ENCODE results near the gene METTL21C.

The METTL21C gene

GRCh38 chr13:102694937-102695336 lies at the start of gene METTL21C:
Gene METTL21C, minus strand, starts transcription at chr13:102695044. Its CDS starts 546 bp downstream, at chr13:102694498.
- no peak for DNase-seq

GRCh38 chr13:102742506-102742905 lies 47.7 kb upstream of the METTL21C start:
- DNase-seq: no peak

GRCh38 chr13:102742101-102742500 lies 47.3 kb upstream of the METTL21C start:
- DNase-seq: no peak

GRCh38 chr13:102729560-102730270 lies 34.9 kb upstream of the METTL21C start:
- peak; percentile 34 for DNase-seq

GRCh38 chr13:102726430-102726829 lies 31.6 kb upstream of the METTL21C start:
- no peak for DNase-seq

GRCh38 chr13:102724923-102725322 lies 30.1 kb upstream of the METTL21C start:
- peak; percentile 63 for DNase-seq

GRCh38 chr13:102721800-102722231 lies 27.0 kb upstream of the METTL21C start:
- DNase-seq: peak; percentile 8

- no peak for DNase-seq
Measured at GRCh38 chr13:102718746-102719145, 23.9 kb upstream of the METTL21C start.

GRCh38 chr13:102715447-102715846 lies 20.6 kb upstream of the METTL21C start:
- DNase-seq: no peak

GRCh38 chr13:102710261-102710679 lies 15.4 kb upstream of the METTL21C start:
- DNase-seq: no peak

GRCh38 chr13:102709536-102709935 lies 14.7 kb upstream of the METTL21C start:
- no peak for DNase-seq

GRCh38 chr13:102708991-102709390 lies 14.1 kb upstream of the METTL21C start:
- DNase-seq: no peak

- DNase-seq: no peak
Measured at GRCh38 chr13:102708211-102708610, 13.4 kb upstream of the METTL21C start.

GRCh38 chr13:102707467-102707866 lies 12.6 kb upstream of the METTL21C start:
- peak; percentile 95 for DNase-seq

- no peak for DNase-seq
Measured at GRCh38 chr13:102704238-102705058, 9.6 kb upstream of the METTL21C start.

GRCh38 chr13:102703726-102704035 lies 8.8 kb upstream of the METTL21C start:
- no peak for DNase-seq

- DNase-seq: peak; percentile 46
Measured at GRCh38 chr13:102702965-102703725, 8.3 kb upstream of the METTL21C start.

GRCh38 chr13:102701331-102701730 lies 6.5 kb upstream of the METTL21C start:
- DNase-seq: no peak

GRCh38 chr13:102700088-102701031 lies 5.5 kb upstream of the METTL21C start:
- peak; percentile 35 for DNase-seq

GRCh38 chr13:102699504-102699903 lies 4.7 kb upstream of the METTL21C start:
- DNase-seq: no peak

- no peak for DNase-seq
Measured at GRCh38 chr13:102698649-102698980, 3.8 kb upstream of the METTL21C start.

- DNase-seq: no peak
Measured at GRCh38 chr13:102697929-102698648, 3.2 kb upstream of the METTL21C start.

Data from fibroblast of skin of right quadriceps (primary cell).